B cell (primary cell): Measurements from ENCODE around the gene SLC1A2. TPM values are rescaled to one million over a fixed set of nuclear protein-coding genes. Genes with fewer than 3 reads are reported as not detected.

ENCODE experiments used
- ATAC-seq: fragments of 200-7000 bp; cut with Tn5 transposase; one replicate; pipeline ENCODE4 v1.10.0; 2021; ENCODE audit warnings: low read depth, mild to moderate bottlenecking, moderate number of reproducible peaks, moderate library complexity
- CTCF ChIA-PET: fragments of 350-600 bp; sonication (Branson Sonifier 250); formaldehyde crosslinking; loops from one replicate; lab custom pipeline; 2021; ENCODE audit warnings: antibody characterized with exemption, inconsistent platforms; lab: Charles Lee
- POLR2A ChIA-PET: fragments of 350-600 bp; sonication (Branson Sonifier 250); formaldehyde crosslinking; loops from one replicate; lab custom pipeline; 2021; ENCODE audit warnings: antibody characterized with exemption; lab: Charles Lee
- DNase-seq: peaks from one replicate; pipeline ENCODE4 v3.0.0; 2013
- H2AFZ ChIP-seq: 2 replicates; pipeline ENCODE4 v1.6.1; 2012; ENCODE audit warnings: mild to moderate bottlenecking, low read depth, low read length; ENCODE audit not compliant: insufficient read depth, poor library complexity, severe bottlenecking
- H3K27ac ChIP-seq, 2 donors: 1 replicate in 1 of 2; 2 replicates in 1 of 2; pipeline ENCODE4 v1.5.1; 2012 to 2013; ENCODE audit warnings: low read length in 2 of 2, mild to moderate bottlenecking in 2 of 2, moderate library complexity in 1 of 2
- H3K27me3 ChIP-seq, 4 experiments: fragments of 200-600 bp in 1 of 4; sonication (generic) in 1 of 4; replicated peaks in 1 of 4; 1 replicate in 2 of 4; 2 replicates in 2 of 4; pipeline versions ENCODE4 v1.6.1 to v1.7.0; 2013 to 2016; ENCODE audit warnings: low read length in 3 of 4, mild to moderate bottlenecking in 2 of 4, mixed read lengths in 1 of 4, moderate library complexity in 1 of 4; ENCODE audit not compliant: insufficient read depth in 4 of 4, control insufficient read depth in 3 of 4; ENCODE audit errors: control extremely low read depth in 1 of 4
- H3K36me3 ChIP-seq, 2 experiments: replicated peaks in 1 of 2; 1 replicate in 1 of 2; 2 replicates in 1 of 2; pipeline versions ENCODE4 v1.6.1 to v1.7.1; 2013; ENCODE audit warnings: low read length in 1 of 2; ENCODE audit not compliant: insufficient read depth in 2 of 2, control insufficient read depth in 1 of 2; ENCODE audit errors: control extremely low read depth in 1 of 2, extremely low read depth in 1 of 2
- H3K4me1 ChIP-seq, 2 donors: fragments of 200-600 bp in 1 of 2; sonication (generic) in 1 of 2; 1 replicate in 1 of 2; 2 replicates in 1 of 2; pipeline versions ENCODE4 v1.5.1 to v1.6.1; 2013 to 2017; ENCODE audit warnings: low read length in 2 of 2; ENCODE audit not compliant: control insufficient read depth in 2 of 2, insufficient read depth in 2 of 2
- H3K4me2 ChIP-seq: replicated peaks from 2 replicates; pipeline ENCODE3; 2012; ENCODE audit warnings: mild to moderate bottlenecking, low read depth, low read length; ENCODE audit not compliant: poor library complexity, severe bottlenecking
- H3K4me3 ChIP-seq, 5 experiments: fragments of 200-600 bp in 1 of 5; sonication (generic) in 1 of 5; 1 replicate in 3 of 5; 2 replicates in 2 of 5; pipeline versions ENCODE4 v1.5.1 to v1.7.0; 2011 to 2016; ENCODE audit warnings: low read length in 4 of 5, mild to moderate bottlenecking in 4 of 5, low read depth in 2 of 5, control low read depth in 1 of 5, moderate library complexity in 1 of 5; ENCODE audit not compliant: insufficient read depth in 1 of 5; ENCODE audit errors: control extremely low read depth in 1 of 5, extremely low read depth in 1 of 5
- H3K79me2 ChIP-seq: fragments of 200-600 bp; sonication (generic); one replicate; pipeline ENCODE4 v1.6.0; 2016; ENCODE audit warnings: low read length; ENCODE audit not compliant: control insufficient read depth, insufficient read depth
- H3K9ac ChIP-seq: fragments of 200-600 bp; sonication (generic); 2 replicates; pipeline ENCODE4 v1.6.1; 2017; ENCODE audit warnings: mild to moderate bottlenecking, low read length, moderate library complexity
- H3K9me3 ChIP-seq, 3 donors: one replicate each; pipeline versions ENCODE4 v1.6.1 to v1.7.1; 2013; ENCODE audit warnings: low read length in 2 of 3; ENCODE audit not compliant: control insufficient read depth in 2 of 3, insufficient read depth in 1 of 3; ENCODE audit errors: control extremely low read depth in 1 of 3
- H4K20me1 ChIP-seq: 2 replicates; pipeline ENCODE4 v1.6.0; 2012; ENCODE audit warnings: mild to moderate bottlenecking, low read length; ENCODE audit not compliant: insufficient read depth, control insufficient read depth, poor library complexity, severe bottlenecking
- H3K27ac Mint-ChIP-seq: one replicate; pipeline ENCODE4 v1.8.0; 2021; ENCODE audit warnings: mixed read lengths
- H3K27me3 Mint-ChIP-seq: one replicate; pipeline ENCODE4 v1.8.0; 2021; ENCODE audit warnings: mixed read lengths
- H3K4me1 Mint-ChIP-seq: one replicate; pipeline ENCODE4 v1.8.0; 2021; ENCODE audit warnings: mixed read lengths
- H3K4me3 Mint-ChIP-seq: one replicate; pipeline ENCODE4 v1.8.0; 2021; ENCODE audit warnings: mixed read lengths
- H3K9me3 Mint-ChIP-seq: one replicate; pipeline ENCODE4 v1.8.0; 2022; ENCODE audit warnings: mixed read lengths; ENCODE audit not compliant: insufficient read depth
- EZH2 ChIP-seq: IDR thresholded peaks from 2 replicates; pipeline ENCODE4 v1.6.1; 2012; ENCODE audit warnings: borderline replicate concordance, low read depth, mild to moderate bottlenecking, moderate library complexity, low read length; ENCODE audit not compliant: insufficient read depth, poor library complexity, severe bottlenecking
- WGBS: methylation state at CpG from one replicate; pipeline ENCODE4 v1.1.5; 2013; ENCODE audit warnings: missing lambda C conversion rate; ENCODE audit not compliant: insufficient coverage; 5-methylcytosine and 5-hydroxymethylcytosine counted together
- intact Hi-C: fragments of 100-400 bp; cut with micrococcal nuclease; formaldehyde crosslinking; loops from one replicate; pipeline ENCODE4 v1.10.0; 2022
- polyA plus RNA-seq: library from polyadenylated mRNA; depleted of rRNA; stranded (reverse); fragments of >200 nt; gene quantifications from 2 replicates; pipeline ENCODE4 v1.2.3, GENCODE V29; 2012
- total RNA-seq, 2 donors: library from RNA; stranded (reverse); fragments of 120-200 nt in 1 of 2; gene quantifications; 1 replicate in 1 of 2; 2 replicates in 1 of 2; pipeline versions ENCODE4 v1.2.3 to v1.2.4, GENCODE V29; 2013 to 2022
- TF ChIP-seq, protein P1 (sequence below): fragments of 200-600 bp; IDR thresholded peaks from one replicate; pipeline ENCODE4 v1.8.0; 2022; ENCODE audit warnings: antibody characterized with exemption, mild to moderate bottlenecking

SLC1A2 gene
- total and polyA plus RNA-seq, 2 donors (not counting 1 experiment from before 2014, with no cell fraction given), result not detected

DNA sequence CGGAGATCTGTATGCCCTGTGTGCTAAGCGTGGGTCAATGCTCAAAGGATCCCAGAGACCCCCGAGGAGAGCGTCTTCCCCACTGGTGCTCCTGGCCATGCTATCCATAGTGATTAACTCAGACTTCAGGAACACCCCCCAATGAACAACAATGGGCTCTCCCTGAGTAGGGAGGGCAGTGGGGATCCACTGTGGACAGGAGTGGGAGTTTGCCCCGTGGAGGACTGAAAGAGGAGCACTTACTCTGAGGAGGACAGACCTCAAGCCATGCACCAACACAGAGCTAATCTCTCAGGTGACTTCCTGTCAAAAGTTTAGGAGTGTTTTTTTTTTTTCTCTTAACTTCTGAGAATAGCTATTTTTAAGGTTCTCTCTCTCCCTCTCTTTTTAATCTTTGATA is 24.4 kb downstream of the SLC1A2 start:
- Histone ChIP-seq H2AFZ (no peak overlapping the region), H3K4me3 (no peak overlapping the region), H3K27ac (no peak overlapping the region), H3K9me3 (peaks cover 0 to 1% (median 0%) of the 10 kb centered on the region in 3 donors), H3K27me3 (peaks cover 0 to 6% (median 1%) of the 10 kb centered on the region in 4 experiments), H3K36me3 (no peaks in the 10 kb centered on the region), H3K4me2 (no peak overlapping the region), H3K79me2 (no peaks in the 10 kb centered on the region), H4K20me1 (no peaks in the 10 kb centered on the region), H3K4me1 (peaks cover 10 to 18% of the 10 kb centered on the region in 2 donors), H3K9ac (no peak overlapping the region)
- ATAC-seq (no peak), DNase-seq (no peak)
- Mint-ChIP-seq H3K4me3 (no peak overlapping the region), H3K4me1 (peaks cover 20% of the 10 kb centered on the region), H3K27ac (no peak overlapping the region), H3K9me3 (no peaks in the 10 kb centered on the region), H3K27me3 (peaks cover 15% of the 10 kb centered on the region)
- TF ChIP-seq, protein P1, sequence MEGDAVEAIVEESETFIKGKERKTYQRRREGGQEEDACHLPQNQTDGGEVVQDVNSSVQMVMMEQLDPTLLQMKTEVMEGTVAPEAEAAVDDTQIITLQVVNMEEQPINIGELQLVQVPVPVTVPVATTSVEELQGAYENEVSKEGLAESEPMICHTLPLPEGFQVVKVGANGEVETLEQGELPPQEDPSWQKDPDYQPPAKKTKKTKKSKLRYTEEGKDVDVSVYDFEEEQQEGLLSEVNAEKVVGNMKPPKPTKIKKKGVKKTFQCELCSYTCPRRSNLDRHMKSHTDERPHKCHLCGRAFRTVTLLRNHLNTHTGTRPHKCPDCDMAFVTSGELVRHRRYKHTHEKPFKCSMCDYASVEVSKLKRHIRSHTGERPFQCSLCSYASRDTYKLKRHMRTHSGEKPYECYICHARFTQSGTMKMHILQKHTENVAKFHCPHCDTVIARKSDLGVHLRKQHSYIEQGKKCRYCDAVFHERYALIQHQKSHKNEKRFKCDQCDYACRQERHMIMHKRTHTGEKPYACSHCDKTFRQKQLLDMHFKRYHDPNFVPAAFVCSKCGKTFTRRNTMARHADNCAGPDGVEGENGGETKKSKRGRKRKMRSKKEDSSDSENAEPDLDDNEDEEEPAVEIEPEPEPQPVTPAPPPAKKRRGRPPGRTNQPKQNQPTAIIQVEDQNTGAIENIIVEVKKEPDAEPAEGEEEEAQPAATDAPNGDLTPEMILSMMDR, result no peak
- no peak for TF ChIP-seq EZH2
- ChIA-PET POLR2A (no interaction called here), CTCF (interaction anchor here (0.7 to 11.8 kb wide), 10 partner anchors 9 to 882 kb away, joined by 3 to 248 read pairs (median 8); partner anchors contain the start of gene ELF5)
- 100% methylated on average over 2 of the region's 5 CpGs for WGBS
- intact Hi-C loops, result loop anchor here (5.0 kb wide), 2 partner anchors 133 to 253 kb away; no protein-coding TSS in a partner anchor

DNA sequence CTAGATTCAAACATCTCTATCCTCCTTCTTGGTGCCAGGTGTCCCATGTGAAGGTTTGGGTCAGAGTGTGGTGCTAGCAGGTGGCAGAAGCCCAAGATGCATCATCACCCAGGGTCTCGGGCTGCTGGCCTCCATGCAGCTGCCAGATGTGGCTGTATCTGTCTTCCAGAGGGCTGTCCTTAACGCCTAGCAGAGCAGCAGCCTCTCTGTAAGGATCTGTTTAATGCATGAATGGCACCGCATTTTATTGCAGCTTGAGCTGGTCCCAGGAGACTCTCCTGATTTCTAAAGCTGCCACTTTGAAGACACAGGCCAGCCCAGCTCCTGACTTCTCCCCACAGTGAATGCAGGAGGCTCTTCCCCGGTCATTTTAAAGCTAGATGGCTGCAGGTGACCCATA is 26.3 kb downstream of the SLC1A2 start:
- Histone ChIP-seq H2AFZ (no peak overlapping the region), H4K20me1 (no peaks in the 10 kb centered on the region), H3K27ac (no peak overlapping the region), H3K4me3 (no peak overlapping the region), H3K4me1 (peaks cover 10 to 18% of the 10 kb centered on the region in 2 donors), H3K79me2 (no peaks in the 10 kb centered on the region), H3K9me3 (no peaks in the 10 kb centered on the region), H3K4me2 (no peak overlapping the region), H3K36me3 (no peaks in the 10 kb centered on the region), H3K27me3 (peaks cover 0 to 6% (median 1%) of the 10 kb centered on the region in 4 experiments), H3K9ac (no peak overlapping the region)
- H3K4me3 Mint-ChIP-seq, result no peak overlapping the region
- ChIA-PET POLR2A (no interaction called here), CTCF (interaction anchor here (1.0 to 11.8 kb wide), 16 partner anchors 8 to 1219 kb away, joined by 3 to 248 read pairs (median 5); partner anchors contain the start of gene ELF5)
- peaks cover 20% of the 10 kb centered on the region for H3K4me1 Mint-ChIP-seq
- TF ChIP-seq EZH2, result no peak
- TF ChIP-seq, protein P1, result no peak
- intact Hi-C loops, result loop anchor here (5.0 kb wide), 2 partner anchors 131 to 251 kb away; no protein-coding TSS in a partner anchor
- 48% methylated on average over 4 of the region's 4 CpGs for WGBS
- no peak for ATAC-seq
- no peaks in the 10 kb centered on the region for H3K9me3 Mint-ChIP-seq
- no peak for DNase-seq
- peaks cover 5% of the 10 kb centered on the region for H3K27me3 Mint-ChIP-seq
- H3K27ac Mint-ChIP-seq, result no peak overlapping the region
